Measurements from ENCODE around the gene ULK4.

GRCh38 chr3:41369838-41370237, 592.1 kb downstream of the ULK4 start:
- TF ChIP-seq CTCF (IDR thresholded peaks at IDR 0.05) (no peak), POLR2A (IDR thresholded peaks at IDR 0.05) (no peak), EP300 (IDR thresholded peaks at IDR 0.05) (no peak)
